ENCODE measurements around the gene NCKAP1.

The NCKAP1 gene

DNA sequence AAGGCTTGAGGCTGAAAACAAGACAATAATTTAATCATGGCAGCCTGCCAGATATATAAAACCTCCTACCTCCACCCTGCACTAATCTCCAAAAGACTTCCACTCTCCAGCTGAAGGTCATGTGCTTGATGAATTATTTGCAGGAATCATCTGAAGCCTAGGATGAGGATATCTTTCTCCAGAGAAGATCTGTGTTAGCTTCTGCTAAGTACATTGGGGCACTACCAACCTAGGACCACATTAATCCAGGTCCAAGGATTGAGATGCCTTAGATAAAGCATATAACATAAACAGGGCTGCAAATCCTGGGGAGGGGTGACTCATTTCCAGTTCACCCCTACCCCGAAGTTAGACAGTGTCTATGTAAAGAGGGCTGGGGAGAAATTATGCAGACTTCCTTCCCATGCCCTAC is 91.3 kb downstream of the NCKAP1 start:
- no peak for FAIRE-seq

DNA sequence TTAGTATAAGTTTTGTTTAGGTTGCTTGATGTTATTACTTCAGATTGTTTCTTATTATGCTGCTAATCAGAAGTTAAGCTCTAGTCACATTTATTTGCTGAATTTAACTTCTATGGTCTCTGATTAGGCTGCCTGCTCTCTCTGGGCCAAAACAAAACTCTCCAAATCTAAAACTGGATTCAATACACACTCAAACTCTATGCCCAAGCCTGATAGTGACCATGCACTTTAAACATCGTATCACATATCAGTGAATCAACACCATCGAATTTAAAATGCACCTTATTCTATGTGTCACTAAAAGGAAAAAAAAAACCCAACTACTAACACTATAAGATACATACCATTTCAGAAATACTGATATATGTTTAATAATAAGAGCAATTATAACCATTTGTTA is 94.9 kb downstream of the NCKAP1 start:
- no peak for FAIRE-seq

DNA sequence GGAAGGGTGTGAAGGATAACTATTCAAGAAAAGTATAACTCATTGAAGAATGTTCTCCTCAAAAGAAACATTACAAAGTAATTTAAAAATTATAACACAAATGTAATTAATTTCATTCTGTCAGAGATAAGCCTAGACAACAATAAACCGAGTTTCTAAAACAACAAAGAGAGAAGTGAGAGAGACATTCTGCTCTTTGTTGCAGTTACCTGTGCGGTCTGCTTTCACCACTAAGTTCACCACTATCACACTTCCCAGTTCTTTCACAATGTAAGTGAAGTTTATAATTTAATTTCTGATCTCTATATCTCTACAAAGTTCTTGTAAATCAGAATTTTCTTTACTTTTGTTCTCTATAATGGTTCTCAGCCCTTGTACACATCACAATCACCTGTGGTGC is 95.5 kb downstream of the NCKAP1 start:
- no peak for FAIRE-seq

DNA sequence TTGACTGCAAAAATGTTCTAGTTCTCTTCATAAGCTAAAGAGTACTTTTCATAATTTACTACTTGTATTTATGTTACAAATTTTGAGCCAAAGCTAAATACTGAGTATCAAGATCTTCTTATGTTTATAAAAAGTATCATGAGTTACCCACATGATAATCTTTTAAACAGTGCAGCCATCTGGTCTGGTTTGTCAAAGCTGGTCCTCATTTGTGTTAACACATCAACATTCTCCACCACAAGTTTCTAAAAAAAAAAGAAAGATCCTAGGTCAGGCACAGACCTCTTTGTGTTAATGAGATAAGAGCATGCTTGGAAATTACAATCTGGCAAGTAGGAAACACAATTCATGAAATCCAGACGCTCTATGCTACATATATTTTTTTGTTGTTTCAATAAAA is 96.3 kb downstream of the NCKAP1 start:
- FAIRE-seq = no peak

DNA sequence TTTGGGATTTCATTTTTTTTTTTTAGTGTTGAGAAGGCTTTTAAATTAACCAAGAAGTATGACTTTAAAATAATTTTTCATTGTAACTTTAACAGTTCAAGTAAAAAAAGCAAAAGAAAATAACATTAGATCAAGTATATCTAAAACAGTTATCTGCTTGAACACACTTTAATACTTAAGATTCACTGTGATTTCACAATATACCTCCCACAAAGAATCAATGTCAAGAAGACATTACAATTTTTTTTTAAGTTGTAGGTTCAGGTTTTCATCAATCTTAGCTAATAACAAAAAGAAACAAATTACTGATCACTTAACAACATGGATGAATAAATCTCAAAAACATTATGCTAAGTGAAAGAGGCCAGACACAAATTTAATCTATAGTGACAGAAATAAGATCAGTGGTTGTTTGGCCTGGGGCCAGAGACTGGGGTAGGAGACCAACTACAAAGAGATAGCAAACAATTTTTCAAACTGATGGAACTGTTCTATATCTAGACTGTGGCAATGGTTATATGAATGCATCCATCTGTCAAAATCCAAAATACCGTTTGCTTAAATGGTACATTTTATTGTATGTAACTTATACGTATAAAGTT is 97.0 kb downstream of the NCKAP1 start:
- peak; percentile 56 for FAIRE-seq

DNA sequence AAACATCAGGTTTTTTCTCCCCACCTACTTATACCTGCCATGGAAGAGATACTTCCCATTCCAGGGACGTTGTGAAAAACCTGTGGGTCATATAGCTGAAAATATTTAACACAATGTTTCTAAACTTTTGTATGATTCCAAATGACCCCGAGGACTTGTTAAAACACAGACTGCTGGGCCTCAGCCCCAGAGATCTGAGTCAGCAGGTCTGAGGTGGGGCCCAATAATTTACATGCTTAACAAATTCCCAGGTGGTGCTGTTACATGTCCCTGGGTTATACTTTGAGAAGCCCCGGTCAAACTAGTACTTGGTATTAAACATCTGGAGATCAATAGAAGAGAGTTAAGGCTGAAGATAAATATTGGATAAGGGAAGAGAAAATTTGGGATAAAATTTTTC is 100.4 kb downstream of the NCKAP1 start:
- no peak for FAIRE-seq

DNA sequence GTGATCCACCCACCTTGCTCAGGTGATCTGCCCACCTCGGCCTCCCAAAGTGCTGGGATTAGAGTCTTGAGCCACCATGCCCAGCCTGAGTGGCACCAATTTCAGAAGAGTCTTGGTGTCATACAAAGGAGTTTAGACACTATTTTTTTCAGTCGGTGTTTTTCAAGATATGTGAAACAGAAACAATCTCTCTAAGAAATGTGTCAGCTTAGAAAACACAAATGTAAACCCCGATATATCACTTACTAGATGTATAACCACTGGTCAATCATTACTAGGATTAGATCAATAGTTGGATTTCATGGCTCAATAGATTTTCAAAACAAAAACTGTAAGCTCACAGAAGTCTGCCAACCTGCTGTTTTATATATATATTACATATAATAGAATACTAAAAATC is 104.6 kb downstream of the NCKAP1 start:
- FAIRE-seq = no peak

DNA sequence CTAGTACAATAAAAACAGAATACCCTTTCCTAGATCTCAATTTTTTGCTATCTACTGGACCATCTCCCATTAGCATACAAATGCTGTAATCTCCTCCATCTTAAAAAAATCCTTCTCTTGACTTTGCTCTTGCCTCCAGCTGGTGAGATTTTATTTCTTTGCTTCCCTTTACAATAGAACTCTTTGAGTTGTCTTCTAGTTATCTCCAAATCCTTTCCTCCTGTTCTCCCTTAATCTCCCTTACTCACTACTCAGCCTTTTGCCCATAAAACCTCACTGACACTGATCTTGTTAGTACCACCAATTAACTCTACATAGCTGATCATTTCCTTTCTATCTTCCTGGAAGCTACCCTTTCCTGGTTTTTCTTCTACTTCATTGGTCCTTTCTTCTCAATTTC is 108.3 kb downstream of the NCKAP1 start:
- no peak for FAIRE-seq

DNA sequence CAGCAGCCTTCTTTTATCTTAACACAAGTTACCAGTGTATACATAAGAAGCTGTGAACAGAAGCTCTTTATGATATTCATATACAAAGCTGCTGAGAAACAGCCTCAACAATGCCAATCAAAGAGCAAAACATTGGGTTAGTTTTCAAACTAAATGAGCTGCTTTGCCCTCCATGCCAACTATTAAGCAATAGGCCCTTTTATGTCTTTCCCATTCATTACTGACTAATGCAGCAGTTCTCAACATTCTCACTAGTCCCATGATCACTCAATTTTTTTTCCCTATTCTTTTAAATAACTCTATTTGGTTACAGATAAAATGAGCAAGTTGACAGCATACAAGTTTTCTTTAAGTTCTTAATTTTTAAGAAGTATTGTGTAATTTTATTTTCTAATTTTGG is 114.0 kb downstream of the NCKAP1 start:
- FAIRE-seq = no peak

DNA sequence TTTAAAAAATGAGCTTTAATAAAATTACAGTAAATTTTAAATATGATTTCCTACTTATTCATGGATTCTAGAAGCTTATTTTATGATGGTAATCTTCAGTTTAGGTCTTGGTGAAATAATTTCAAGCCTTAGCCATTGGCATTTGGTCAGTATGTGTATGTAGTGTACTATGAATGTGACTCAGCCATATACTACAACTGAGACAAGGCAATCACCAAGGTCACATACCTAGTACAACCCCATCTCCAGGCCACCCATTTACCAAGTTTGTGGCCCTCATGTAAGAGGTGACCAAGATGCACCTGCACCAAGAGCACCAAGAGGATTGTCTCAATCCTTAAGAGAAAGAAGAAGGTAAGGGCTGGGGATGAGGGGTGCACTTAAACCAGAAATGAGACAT is 117.0 kb downstream of the NCKAP1 start:
- no peak for FAIRE-seq

DNA sequence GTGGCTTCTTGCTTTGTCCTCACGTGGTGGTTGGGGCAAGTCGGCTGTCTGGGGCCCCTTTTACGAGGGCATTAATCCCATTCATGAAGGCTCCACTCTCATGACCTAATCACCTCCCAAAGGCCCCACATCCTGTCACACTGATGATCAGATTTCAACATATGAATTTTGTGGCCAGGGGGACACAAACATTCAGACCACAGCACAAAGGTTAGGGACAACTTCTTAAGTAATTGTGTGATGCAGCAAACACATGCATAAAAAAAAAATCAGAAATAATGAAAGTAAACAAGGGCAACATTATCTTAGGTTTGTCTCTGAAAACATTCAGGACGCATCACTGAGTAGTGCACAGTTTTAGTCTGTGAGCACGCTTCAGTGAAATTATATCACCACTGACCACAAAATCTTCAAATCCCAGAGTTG is 117.6 kb downstream of the NCKAP1 start:
- no peak for FAIRE-seq

DNA sequence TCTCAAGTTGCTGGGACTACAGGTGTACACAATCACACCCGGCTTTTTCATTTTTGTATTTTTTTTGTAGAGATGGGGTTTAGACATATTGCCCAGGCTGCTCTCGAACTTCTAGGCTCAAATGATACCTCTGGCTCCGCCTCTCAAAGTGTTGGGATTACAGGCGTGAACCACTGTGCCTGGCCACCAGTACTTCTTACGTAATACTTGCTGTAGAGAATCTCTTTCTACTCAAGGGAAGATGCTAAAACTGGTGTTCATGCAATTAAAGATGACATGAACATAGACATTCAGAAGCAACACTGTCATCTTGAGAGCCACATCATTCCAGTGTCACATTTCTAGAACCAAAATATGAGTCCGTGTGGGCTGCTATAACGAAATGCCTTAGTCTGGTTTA is 118.2 kb downstream of the NCKAP1 start:
- no peak for FAIRE-seq

DNA sequence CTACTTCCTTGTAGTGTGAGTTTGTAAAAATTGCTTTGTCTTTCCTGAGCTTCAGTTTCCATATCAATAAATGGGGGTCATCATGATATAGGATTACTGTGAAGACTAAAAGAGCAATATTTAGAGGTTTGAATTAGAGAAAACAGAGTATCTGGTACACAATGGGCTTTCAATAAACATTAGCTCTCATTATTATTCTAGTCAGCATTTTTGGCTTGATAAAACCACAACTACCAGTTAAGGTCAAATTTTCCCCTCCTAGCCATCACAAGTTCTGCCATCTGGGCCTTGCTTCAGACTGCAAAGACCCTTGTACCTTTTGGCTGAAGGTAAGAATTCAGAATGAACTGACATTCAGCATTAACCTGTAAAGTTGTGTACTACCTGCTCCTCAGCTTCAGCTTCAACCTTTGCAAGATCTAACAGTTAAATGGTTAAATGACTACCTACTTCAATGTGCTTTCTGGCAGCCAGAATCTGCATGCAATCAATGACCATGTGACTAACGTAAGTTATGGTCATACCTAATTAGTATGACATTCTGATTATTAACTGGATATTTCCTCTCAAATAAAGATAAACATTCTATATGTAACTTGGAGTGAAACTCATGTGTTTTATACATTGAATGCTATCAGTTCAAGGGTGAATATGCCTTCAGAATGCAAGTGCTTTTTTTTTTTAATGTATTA is 119.2 kb downstream of the NCKAP1 start:
- FAIRE-seq = no peak

DNA sequence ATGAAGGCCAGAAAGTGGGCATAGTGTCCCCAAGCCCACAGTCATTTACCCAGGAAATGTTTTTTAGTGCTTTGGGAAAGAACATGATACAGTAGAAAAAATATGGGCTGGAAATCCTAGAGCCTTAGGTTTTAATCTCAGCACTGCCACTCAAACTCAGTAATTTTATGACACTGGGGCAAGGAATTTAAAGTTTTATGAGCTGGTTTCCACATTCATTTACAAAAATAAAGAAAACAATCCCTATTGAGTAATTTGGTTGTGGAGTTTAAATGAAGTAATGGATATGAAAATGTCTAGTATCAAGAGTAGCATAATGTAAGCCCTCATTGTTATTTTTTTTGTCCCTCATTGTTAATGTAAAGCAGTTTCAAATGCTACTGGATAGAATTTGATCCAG is 120.3 kb downstream of the NCKAP1 start:
- no peak for FAIRE-seq

DNA sequence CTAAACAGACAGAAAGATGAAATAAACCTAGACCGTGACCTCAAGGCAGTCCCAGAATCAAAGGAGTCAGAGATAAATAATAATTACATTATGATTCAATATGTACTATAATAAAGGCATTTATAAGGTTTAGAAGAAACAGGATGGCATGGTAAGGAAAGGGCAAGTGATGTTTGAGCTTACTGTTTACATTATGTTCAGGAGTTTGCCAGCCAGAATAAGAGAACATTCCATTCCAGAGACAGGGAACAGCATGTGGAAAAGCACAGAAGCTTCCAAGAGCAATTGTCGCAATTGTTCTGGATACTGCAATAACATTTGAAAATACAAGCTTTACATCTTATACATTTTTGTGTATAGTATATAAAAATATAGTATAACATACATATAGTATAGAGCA is 121.8 kb downstream of the NCKAP1 start:
- FAIRE-seq = no peak

DNA sequence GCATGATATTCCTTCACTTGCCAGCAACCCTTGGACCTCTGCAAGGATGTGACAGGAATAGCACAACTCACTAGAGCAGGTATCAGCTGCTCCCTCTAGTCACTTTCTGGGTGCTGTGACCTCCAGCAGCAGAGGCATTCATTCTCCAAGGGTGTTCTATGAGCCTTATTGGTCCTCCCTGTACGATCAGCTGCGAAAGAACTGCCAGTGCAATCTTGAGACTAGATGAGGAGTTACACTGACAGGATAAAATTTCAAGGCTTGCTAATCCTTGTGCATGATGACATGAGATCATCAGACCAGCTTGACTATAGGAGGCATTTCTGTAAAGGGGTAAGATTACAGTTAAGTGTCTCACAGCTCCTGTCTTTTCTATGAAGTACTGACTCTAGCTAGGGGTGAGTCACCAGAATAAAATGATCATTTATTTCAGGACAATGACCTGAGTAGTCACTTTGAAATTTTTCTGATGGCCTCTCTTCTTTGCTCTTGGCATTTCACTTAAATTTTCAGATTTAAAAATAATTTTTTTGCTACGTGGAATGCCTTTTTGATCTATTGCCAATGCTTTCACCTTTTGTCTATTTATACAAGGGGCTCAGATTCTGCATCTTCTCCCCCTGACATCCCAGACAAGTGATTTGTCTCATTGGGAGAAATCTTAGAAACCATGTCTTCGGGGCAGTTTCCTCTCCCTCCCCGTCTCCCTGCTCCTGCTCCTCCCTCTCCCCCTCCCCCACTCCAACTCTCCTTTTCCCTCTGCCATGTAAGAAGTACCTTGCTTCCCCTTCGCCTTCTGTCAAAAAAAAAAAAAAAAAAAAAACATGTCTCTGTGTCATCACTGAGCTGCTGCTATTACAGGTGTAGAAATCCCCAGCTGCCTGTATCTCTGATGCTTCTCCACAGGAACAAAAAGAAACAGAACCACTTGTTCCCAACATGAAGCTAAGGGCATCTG is 122.6 kb downstream of the NCKAP1 start:
- no peak for FAIRE-seq

DNA sequence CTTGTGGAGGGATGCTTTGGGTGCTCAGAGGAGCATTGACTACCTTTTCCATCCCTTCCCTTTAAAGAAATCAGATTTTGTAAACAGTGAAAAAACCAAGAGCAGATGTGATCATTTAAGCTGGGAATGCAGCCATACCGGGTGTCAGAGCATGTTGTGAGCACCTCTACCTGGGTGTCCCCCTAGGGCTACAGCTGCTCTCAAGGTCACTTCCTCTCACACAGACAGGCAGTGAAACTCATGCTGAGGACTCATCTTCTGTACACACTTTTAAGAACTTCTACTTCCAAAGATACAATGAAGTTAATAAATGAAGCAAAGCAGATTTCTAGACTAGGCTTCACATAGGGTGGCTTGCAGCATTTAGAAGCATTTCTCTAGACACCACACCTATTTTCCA is 123.4 kb downstream of the NCKAP1 start:
- no peak for FAIRE-seq

DNA sequence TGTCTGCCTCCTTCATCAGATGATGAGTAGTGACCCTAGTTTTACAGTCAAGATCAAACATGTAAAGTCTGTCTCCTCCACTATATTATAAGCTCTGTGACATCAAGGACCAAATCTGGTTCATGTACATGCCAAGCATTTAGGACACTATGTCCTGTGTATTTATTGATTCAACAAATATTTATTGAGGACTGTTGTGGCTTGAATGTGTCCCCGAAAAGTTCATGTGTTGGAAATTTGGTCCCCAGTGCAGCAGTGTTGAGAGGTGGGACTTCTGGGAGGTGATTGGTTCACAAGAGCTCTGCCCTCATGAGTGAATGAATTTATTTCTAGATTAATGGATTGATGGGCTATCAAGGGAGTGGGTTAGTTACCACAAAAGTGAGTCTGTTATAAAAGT is 125.2 kb downstream of the NCKAP1 start:
- FAIRE-seq = no peak

DNA sequence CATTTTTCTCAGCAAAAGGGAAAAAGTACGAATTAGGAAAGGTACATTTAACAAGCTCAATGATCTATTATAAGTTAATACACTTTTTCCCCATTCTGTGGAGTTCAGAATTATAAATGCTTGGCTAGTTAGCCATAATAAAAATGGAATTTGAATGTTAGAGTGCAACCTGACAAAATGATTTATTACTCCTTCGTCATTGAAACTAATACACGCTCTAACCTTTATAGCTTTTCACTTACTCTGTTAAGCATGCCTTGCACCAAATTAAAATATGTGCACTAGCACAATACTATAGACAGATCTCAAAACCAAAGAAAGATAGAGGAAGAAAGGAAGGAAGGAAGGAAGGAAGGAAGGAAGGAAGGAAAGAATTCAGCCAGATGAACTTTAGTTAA is 125.7 kb downstream of the NCKAP1 start:
- FAIRE-seq = no peak

DNA sequence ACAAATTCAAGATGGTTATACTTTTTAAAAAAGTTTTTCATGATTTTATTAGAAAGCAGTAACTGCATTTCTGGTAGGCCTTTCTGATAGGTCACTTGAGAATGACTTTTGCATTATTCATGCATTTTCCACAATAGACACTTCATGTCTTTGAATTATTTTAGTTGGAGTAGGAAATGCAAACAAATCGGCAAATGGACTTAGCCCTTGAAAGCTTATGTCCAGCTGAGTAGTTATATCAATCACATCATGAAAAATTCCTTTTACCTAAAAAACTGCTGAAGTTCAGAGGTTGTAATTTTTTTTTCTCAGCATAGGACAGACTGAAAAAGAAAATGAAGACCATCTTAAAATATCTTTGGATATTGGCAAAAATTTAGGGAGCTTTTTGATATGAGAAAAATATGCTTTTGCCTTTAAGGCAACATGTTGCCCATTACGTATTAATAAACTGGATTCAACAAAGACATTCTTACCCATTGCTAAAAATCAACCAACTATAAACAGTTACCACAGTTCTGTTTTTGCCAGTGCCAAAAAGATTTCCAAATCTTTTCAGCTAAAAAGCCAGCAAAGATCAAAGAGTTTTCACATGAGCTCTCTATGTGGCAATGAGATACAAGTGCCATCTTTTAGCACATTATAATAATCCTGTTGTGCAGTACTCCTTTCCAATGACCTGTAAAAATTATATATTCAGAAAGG is 126.3 kb downstream of the NCKAP1 start:
- FAIRE-seq = no peak

DNA sequence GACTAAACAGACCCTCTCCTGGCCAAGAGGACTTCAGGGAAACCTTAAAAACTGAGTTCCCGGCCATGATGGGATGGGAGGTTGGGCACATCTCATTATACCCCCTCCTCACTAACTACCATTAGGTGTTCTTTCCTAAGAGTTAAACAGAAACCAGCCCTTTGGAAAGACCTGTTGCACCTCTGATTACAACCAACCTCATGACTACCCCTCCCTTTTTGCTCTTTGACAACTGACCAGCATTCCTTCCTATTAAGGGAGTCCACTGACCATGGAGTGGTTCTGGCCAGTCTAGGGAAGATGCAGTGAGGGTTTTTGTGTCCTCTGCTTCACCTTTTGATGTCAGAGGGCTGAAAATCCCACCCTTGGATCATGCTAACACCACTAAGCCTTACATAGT is 127.3 kb downstream of the NCKAP1 start:
- no peak for FAIRE-seq

DNA sequence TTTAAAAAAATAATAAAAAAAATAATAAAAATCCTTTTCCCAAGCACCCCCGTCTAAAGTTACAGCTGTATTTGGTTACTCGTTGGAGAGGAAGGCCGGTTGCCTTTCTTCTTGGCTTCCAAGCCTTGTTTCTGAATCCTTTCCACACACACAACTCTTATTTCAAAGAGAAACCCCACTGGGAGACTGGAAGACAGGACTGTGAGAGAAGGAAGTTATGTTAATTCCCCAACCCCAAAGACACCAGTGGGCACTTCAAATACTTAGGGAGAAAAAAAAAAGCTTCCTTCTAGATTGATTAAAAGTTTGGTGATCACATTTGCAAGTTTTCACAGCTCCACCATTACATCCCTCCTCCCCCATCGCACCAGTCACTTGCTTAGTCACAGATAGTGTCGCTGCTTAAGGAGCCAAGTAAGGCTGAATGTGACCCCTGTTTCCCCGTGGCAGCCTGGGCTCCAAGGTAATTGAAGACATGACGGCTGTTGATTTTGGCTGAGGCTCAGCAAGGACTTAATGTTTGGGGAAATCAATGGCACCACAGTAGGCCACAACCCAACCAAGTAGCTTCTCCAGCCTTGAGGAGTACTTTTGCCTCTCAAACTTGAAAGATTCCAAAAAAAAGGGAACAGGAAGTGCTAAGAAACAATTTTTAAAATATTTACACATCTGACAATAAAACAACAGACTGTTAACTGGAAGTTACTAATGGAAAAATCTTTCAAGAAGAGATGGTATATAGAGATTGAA is 131.0 kb downstream of the NCKAP1 start:
- no peak for FAIRE-seq

DNA sequence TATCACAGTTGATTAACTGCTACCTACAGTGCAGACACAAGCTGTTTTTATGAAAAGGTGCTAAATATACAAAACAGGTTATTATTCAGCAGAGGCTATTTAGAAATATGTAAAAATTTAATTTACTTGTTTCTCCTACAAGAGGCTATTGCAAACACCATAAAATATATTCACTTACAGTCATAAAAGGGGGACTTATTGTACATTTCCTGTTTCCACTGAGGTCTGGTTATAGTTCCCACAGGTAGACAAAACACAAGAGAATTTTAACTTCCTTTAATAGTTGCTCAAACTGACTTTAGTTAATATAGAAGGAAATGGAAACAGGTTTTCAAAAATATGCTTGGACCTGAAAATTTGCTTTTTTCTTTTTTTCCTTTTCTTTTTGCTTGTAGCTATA is 131.8 kb downstream of the NCKAP1 start:
- FAIRE-seq = no peak

Measured in TTC549 (cell line).